A673 (cell line): Measurements from ENCODE around the gene FLNC.

Experiments used
- CTCF ChIP-seq: fragments of 300-800, 200-600 bp; sonication (generic); conservative IDR thresholded peaks from 2 replicates; pipeline ENCODE4 v1.5.1; 2017; ENCODE audit warnings: low read depth, mild to moderate bottlenecking, antibody characterized with exemption, low read length, moderate library complexity, mixed read lengths
- EZH2 ChIP-seq: fragments of 200-600 bp; sonication (generic); IDR thresholded peaks from 2 replicates; pipeline ENCODE4 v1.6.1; 2017; ENCODE audit warnings: borderline replicate concordance, low read depth, mild to moderate bottlenecking, mixed read lengths, antibody characterized with exemption, low read length; ENCODE audit not compliant: poor library complexity, severe bottlenecking

GRCh38 chr7:128880791-128881457 is 50.7 kb downstream of the FLNC start:
- TF ChIP-seq CTCF (no peak), EZH2 (no peak)
